ENCODE measurements around the gene TMEM100.
A peak's percentile ranks its signal among the peaks of the same experiment; 100 is the strongest.

The TMEM100 gene

GRCh38 chr17:55717898-55718735 lies 4.5 kb downstream of the TMEM100 start:
- DNase-seq: peak; percentile 68

- no peak for DNase-seq
Measured at GRCh38 chr17:55717432-55717831, 5.2 kb downstream of the TMEM100 start.

GRCh38 chr17:55710829-55711496 lies 11.7 kb downstream of the TMEM100 start:
- DNase-seq: no peak

- no peak for DNase-seq
Measured at GRCh38 chr17:55710410-55710809, 12.3 kb downstream of the TMEM100 start.

- DNase-seq: no peak
Measured at GRCh38 chr17:55709984-55710383, 12.7 kb downstream of the TMEM100 start.

GRCh38 chr17:55709440-55709839 lies 13.2 kb downstream of the TMEM100 start:
- no peak for DNase-seq

GRCh38 chr17:55708175-55708974 lies 14.3 kb downstream of the TMEM100 start:
- no peak for DNase-seq

GRCh38 chr17:55706808-55707773 lies 15.6 kb downstream of the TMEM100 start:
- no peak for DNase-seq

GRCh38 chr17:55705847-55706246 lies 16.8 kb downstream of the TMEM100 start:
- DNase-seq: no peak

GRCh38 chr17:55704401-55704800 lies 18.3 kb downstream of the TMEM100 start:
- no peak for DNase-seq

GRCh38 chr17:55702150-55702549 lies 20.5 kb downstream of the TMEM100 start:
- no peak for DNase-seq

GRCh38 chr17:55699181-55699860 lies 23.3 kb downstream of the TMEM100 start:
- no peak for DNase-seq

- DNase-seq: no peak
Measured at GRCh38 chr17:55694286-55694910, 28.3 kb downstream of the TMEM100 start.

GRCh38 chr17:55693254-55694216 lies 29.1 kb downstream of the TMEM100 start:
- no peak for DNase-seq

GRCh38 chr17:55692276-55692675 lies 30.4 kb downstream of the TMEM100 start:
- DNase-seq: no peak

- no peak for DNase-seq
Measured at GRCh38 chr17:55691666-55692065, 31.0 kb downstream of the TMEM100 start.

GRCh38 chr17:55690105-55690508 lies 32.6 kb downstream of the TMEM100 start:
- no peak for DNase-seq

- no peak for DNase-seq
Measured at GRCh38 chr17:55689672-55690071, 33.0 kb downstream of the TMEM100 start.

GRCh38 chr17:55688057-55688456 lies 34.6 kb downstream of the TMEM100 start:
- no peak for DNase-seq

- no peak for DNase-seq
Measured at GRCh38 chr17:55687037-55687436, 35.6 kb downstream of the TMEM100 start.
